ENCODE results near the gene NACC1.

The NACC1 gene

DNA sequence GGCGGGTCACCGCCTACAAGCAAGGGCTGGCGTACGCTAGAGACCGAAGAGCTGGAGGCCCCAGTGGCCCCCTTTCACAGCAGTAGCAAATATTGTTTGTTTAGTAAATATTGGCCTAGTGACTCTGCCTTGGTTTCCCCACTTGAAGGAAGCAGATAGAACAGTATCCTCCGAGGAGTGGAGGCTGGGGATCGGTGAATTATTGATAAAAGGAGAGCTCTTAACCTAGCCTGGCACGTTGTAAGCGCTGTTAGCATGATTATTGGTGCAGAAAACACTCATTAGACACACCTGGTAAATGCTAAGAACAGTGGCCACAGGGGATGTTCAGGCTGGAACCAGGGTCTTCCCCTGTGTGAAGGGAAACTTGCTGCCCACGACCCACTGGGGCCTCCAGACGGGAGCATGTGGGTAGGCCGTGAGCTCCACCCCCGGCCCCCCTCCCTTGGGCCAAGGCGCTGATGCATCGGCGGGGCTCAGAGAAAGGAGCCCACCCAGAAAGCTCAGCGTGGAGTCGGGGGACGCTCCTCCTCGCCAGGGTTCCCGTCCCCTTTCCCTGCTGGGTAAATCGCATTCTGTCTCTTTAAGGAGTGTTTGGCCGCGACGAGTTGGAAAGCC, 34.4 kb downstream of the NACC1 start:
- no peak for TF ChIP-seq Cebpa-rat (IDR thresholded peaks at IDR 0.05)
- H3K9ac ChIP-seq = peak overlapping the region; percentile 92 to 100 (median 97)
- H3K4me1 ChIP-seq = peaks cover 37 to 48% (median 41%) of the 10 kb centered on the region in 10 experiments
- H3K4me2 ChIP-seq = peak overlapping the region; percentile 86 to 99 (median 94)
- no peaks in the 10 kb centered on the region for H3K27me3 ChIP-seq
- peak overlapping the region; percentile 90 to 99 (median 96) for H3K27ac ChIP-seq
- H3K9me3 ChIP-seq (replicated peaks in 1 of 11) = peaks cover 0 to 7% (median 0%) of the 10 kb centered on the region in 11 experiments; a peak in 5 of 22 replicates
- peaks cover 23 to 40% (median 26%) of the 10 kb centered on the region in 11 experiments for H4K20me1 ChIP-seq
- peak overlapping the region; percentile 91 to 100 (median 99) for H3K4me3 ChIP-seq
- peaks cover 7 to 20% (median 13%) of the 10 kb centered on the region in 11 experiments; a peak in 21 of 22 replicates for H3K36me3 ChIP-seq

DNA sequence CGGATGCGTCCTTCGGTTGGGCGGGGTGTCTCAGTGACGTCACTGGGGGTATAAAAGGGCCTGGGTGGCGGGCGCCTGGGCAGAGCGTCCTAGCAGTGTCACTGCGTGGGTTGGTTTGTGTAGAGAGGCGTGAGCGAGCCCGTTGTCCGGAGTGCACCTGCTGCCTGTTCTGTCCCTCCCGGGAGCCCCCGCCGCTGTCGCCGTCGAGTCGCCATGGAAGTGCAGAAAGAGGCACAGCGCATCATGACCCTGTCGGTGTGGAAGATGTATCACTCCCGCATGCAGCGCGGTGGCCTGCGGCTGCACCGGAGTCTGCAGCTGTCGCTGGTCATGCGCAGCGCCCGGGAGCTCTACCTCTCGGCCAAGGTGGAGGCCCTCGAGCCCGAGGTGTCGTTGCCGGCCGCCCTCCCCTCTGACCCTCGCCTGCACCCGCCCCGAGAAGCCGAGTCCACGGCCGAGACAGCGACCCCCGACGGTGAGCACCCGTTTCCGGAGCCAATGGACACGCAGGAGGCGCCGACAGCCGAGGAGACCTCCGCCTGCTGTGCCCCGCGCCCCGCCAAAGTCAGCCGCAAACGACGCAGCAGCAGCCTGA, 35.0 kb downstream of the NACC1 start:
- Histone ChIP-seq H3K9ac (peak overlapping the region; percentile 92 to 100 (median 97)), H3K9me3 (replicated peaks in 1 of 11) (peaks cover 0 to 7% (median 0%) of the 10 kb centered on the region in 11 experiments; a peak in 5 of 22 replicates), H3K36me3 (peaks cover 7 to 20% (median 13%) of the 10 kb centered on the region in 11 experiments; a peak in 21 of 22 replicates), H3K27me3 (no peaks in the 10 kb centered on the region), H3K27ac (peak overlapping the region; percentile 90 to 99 (median 96)), H3K4me3 (peak overlapping the region; percentile 91 to 100 (median 99)), H3K4me2 (peak overlapping the region; percentile 86 to 99 (median 94)), H4K20me1 (peaks cover 23 to 40% (median 26%) of the 10 kb centered on the region in 11 experiments), H3K4me1 (peaks cover 37 to 48% (median 41%) of the 10 kb centered on the region in 10 experiments)
- TF ChIP-seq Cebpa-rat (IDR thresholded peaks at IDR 0.05) = no peak

DNA sequence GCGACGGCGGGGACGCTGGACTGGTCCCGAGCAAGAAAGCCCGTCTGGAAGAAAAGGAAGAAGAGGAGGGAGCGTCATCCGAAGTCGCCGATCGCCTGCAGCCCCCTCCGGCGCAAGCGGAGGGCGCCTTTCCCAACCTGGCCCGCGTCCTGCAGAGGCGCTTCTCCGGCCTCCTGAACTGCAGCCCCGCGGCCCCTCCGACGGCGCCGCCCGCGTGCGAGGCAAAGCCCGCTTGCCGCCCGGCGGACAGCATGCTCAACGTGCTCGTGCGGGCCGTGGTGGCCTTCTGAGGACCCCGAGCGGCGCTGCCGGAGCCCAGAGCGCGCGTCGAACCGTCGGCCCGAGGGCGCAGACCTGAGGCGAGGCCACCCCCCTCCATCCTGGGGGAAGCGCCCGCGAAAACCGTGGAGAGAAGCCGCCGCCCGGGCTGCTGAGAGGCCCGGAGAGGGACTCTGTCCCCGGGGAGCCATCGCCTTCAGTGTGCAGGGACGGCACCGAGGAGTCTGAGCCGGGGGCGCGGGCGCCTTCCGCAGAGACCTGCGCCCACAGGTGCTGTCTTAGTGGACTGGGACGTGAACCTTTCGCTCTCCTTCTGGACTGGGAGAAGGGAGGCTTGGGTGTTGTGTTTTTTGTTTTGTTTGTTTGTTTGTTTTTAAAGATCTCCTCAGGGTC, 35.6 kb downstream of the NACC1 start:
- Histone ChIP-seq H3K4me3 (peak overlapping the region; percentile 91 to 100 (median 99)), H4K20me1 (peaks cover 23 to 40% (median 26%) of the 10 kb centered on the region in 11 experiments), H3K9me3 (replicated peaks in 1 of 11) (peaks cover 0 to 7% (median 0%) of the 10 kb centered on the region in 11 experiments; a peak in 5 of 22 replicates), H3K36me3 (peaks cover 7 to 20% (median 13%) of the 10 kb centered on the region in 11 experiments; a peak in 21 of 22 replicates), H3K4me1 (peaks cover 37 to 48% (median 41%) of the 10 kb centered on the region in 10 experiments), H3K27ac (peak overlapping the region; percentile 90 to 99 (median 96)), H3K9ac (peak overlapping the region; percentile 92 to 100 (median 97)), H3K4me2 (peak overlapping the region; percentile 88 to 99 (median 95)), H3K27me3 (no peaks in the 10 kb centered on the region)
- no peak for TF ChIP-seq Cebpa-rat (IDR thresholded peaks at IDR 0.05)

DNA sequence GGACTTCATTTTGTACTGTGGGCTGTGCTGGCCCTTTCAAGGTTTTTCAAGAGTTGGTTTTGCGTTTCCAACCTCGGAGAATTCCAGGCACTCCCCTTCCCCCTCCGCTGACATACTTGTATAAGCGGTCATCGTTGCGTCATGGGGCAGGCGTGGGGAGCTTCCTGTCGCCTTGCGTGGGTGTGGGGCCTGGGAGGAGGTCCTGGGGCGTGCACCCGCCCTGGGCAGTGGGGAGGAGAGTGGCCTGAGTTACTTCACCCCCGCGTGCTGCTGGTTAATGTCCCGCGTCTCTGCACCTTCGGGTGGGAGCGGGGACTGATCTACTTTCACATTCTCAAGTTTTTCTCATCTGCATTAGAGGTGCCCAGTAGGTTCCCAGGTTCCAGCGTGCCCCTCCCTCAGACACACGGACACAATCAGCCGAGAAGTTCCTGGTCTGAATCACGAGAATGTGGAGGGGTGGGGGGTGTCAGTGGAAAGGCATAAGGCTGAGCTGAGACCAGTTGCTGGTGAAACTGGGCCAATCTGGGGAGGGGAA, 36.2 kb downstream of the NACC1 start:
- H3K9me3 ChIP-seq (replicated peaks in 1 of 11) = peaks cover 0 to 7% (median 0%) of the 10 kb centered on the region in 11 experiments; a peak in 5 of 22 replicates
- H3K9ac ChIP-seq = peak overlapping the region; percentile 92 to 100 (median 97)
- peaks cover 23 to 40% (median 26%) of the 10 kb centered on the region in 11 experiments for H4K20me1 ChIP-seq
- no peaks in the 10 kb centered on the region for H3K27me3 ChIP-seq
- H3K27ac ChIP-seq = peak overlapping the region; percentile 90 to 99 (median 96)
- TF ChIP-seq Cebpa-rat (IDR thresholded peaks at IDR 0.05) = peak in 4 of 11 experiments; percentile 16 to 57 (median 43); a peak in 4 of 22 replicates
- peaks cover 37 to 48% (median 41%) of the 10 kb centered on the region in 10 experiments for H3K4me1 ChIP-seq
- H3K4me2 ChIP-seq = peak overlapping the region; percentile 88 to 99 (median 95)
- peaks cover 7 to 20% (median 13%) of the 10 kb centered on the region in 11 experiments; a peak in 21 of 22 replicates for H3K36me3 ChIP-seq
- peak overlapping the region; percentile 91 to 100 (median 99) for H3K4me3 ChIP-seq

DNA sequence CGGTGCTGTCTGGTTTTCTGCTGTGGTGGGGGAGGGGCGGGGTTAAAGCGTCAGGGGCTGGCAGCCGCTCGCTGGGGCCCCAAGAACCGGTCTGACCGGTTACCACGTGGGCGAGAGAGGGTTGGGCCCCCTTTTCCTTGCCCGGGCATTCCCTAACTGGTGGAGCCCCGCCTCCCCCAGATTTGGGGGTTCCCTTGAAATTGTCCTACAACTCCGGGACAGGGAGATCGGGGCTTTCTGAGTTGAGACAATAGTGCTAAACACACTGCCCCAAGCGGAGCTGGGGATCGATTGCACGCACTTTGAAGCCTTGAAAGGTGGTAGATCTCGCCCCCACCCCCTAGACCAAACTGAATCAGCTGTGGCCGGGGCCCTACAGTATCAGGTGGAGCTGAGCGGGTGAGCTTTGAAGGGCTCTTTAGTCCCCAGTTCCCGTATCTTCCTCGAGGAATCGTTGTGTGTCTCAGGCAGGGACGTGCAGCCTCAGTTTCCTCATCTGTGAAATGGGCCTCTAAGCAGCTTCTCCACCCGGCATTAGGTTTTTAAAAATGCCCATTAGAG, 36.9 kb downstream of the NACC1 start:
- TF ChIP-seq Cebpa-rat (IDR thresholded peaks at IDR 0.05) = no peak
- Histone ChIP-seq H3K4me2 (peak overlapping the region; percentile 88 to 99 (median 95)), H3K9me3 (replicated peaks in 1 of 11) (peaks cover 0 to 7% (median 0%) of the 10 kb centered on the region in 11 experiments; a peak in 5 of 22 replicates), H3K9ac (peak overlapping the region; percentile 92 to 100 (median 97)), H3K36me3 (peaks cover 7 to 20% (median 13%) of the 10 kb centered on the region in 11 experiments; a peak in 21 of 22 replicates), H4K20me1 (peaks cover 23 to 40% (median 26%) of the 10 kb centered on the region in 11 experiments), H3K4me3 (peak overlapping the region; percentile 91 to 100 (median 99)), H3K4me1 (peaks cover 40 to 50% (median 43%) of the 10 kb centered on the region in 10 experiments), H3K27me3 (no peaks in the 10 kb centered on the region), H3K27ac (peak overlapping the region; percentile 90 to 99 (median 96))

DNA sequence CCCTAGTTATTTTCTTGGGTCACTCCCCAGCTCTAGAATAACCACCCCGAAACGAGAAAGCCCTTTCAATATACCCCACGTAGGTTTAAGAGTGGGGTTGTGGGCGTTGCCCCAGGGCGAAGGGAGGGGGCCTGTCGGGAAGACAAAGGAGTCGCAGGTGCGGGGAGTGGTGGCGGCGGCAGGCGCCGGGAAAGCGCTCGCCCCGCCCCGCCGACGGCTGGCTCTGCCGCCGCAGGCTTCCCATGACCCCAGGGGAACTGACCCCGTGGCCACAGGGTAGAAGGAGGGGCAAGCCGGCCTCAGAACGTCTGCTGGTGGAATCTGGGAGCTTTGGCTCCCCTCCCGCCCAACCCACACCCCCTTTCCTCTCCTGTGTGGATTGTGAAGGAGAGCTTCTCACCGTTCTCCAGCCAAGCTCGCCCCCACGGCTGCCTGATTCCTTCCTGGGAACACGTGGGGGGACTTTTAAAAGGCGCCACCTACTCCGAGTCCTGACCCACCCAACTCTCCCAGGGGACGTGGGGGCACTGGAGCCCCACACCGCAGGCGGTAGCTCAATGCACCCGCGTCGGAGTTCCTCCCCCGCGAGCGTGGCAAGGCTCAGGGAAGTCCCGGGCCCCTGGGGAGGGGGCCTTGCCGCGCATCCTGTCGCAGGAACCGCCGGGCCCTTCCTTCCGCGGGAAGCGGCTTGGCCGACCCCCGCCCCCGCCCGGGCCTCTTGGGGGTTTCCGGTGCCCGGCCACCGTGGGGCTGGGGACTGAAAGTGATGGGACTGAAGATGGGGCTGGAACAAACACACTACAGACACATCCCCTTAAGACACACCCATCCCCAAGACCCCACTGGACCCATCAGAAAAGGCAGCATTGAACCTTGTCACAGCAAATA, 37.7 kb downstream of the NACC1 start:
- peak overlapping the region; percentile 90 to 99 (median 96); a peak in 21 of 22 replicates for H3K27ac ChIP-seq
- H4K20me1 ChIP-seq = peaks cover 23 to 40% (median 26%) of the 10 kb centered on the region in 11 experiments
- peaks cover 0 to 7% (median 0%) of the 10 kb centered on the region in 11 experiments; a peak in 5 of 22 replicates for H3K9me3 ChIP-seq (replicated peaks in 1 of 11)
- H3K9ac ChIP-seq = peak overlapping the region; percentile 92 to 100 (median 97)
- H3K4me2 ChIP-seq = peak overlapping the region; percentile 88 to 99 (median 95)
- H3K27me3 ChIP-seq = no peaks in the 10 kb centered on the region
- H3K4me1 ChIP-seq = peaks cover 48 to 57% (median 50%) of the 10 kb centered on the region in 10 experiments
- peaks cover 7 to 20% (median 13%) of the 10 kb centered on the region in 11 experiments; a peak in 21 of 22 replicates for H3K36me3 ChIP-seq
- peak overlapping the region; percentile 91 to 100 (median 99) for H3K4me3 ChIP-seq
- no peak for TF ChIP-seq Cebpa-rat (IDR thresholded peaks at IDR 0.05)

DNA sequence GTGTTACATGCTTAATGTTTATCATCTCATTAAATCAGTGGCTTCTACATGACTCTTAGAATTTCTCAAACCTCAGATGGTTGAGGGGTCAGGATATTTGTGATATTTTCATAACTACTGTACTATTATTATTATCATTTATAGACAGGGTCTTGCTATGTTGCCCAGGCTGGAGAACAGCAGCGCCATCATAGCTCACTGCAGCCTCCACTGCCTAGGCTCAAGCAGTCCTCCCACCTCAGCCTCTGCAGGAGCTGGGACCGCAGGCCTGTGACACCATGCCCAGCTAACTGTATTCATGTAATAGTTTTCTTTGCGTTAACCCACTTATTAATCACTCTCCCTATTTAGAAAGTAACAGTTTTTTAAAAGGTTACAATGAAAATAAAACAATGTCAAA, 41.6 kb downstream of the NACC1 start:
- Histone ChIP-seq H3K36me3 (peaks cover 0 to 5% (median 0%) of the 10 kb centered on the region in 11 experiments; a peak in 8 of 22 replicates), H4K20me1 (peaks cover 5 to 22% (median 7%) of the 10 kb centered on the region in 11 experiments; a peak in 19 of 22 replicates), H3K9me3 (replicated peaks in 1 of 11) (no peaks in the 10 kb centered on the region), H3K4me2 (peak overlapping the region; percentile 88 to 99 (median 97); a peak in 20 of 22 replicates), H3K27ac (peak overlapping the region in 3 of 11 experiments; percentile 2 to 99 (median 98); a peak in 3 of 22 replicates), H3K4me1 (peaks cover 85 to 95% (median 88%) of the 10 kb centered on the region in 10 experiments), H3K4me3 (no peak overlapping the region), H3K9ac (no peak overlapping the region), H3K27me3 (no peaks in the 10 kb centered on the region)
- no peak for TF ChIP-seq Cebpa-rat (IDR thresholded peaks at IDR 0.05)

Measured in BLaER1 treated with 17β-estradiol and CSF1 and Interleukin-3, amounts not matched to agents 10 nM and 100 nM (cell line).